Sigmoid colon (tissue), 4 donors: ENCODE data around the gene PRPS1L1.

ENCODE experiments used
- CTCF ChIP-seq, 4 experiments: fragments of 450-650 bp in 3 of 4; fragments of 200-600 bp in 1 of 4; IDR thresholded peaks; one replicate each; pipeline ENCODE4 v1.5.1; 2016 to 2019; ENCODE audit warnings: antibody characterized with exemption in 4 of 4, mild to moderate bottlenecking in 3 of 4, moderate library complexity in 2 of 4
- POLR2A ChIP-seq, 2 donors: fragments of 450-650 bp; IDR thresholded peaks; one replicate each; pipeline ENCODE4 v1.6.1; 2016; ENCODE audit warnings: antibody characterized with exemption in 2 of 2, mild to moderate bottlenecking in 2 of 2, moderate library complexity in 2 of 2
- POLR2AphosphoS5 ChIP-seq, 4 donors: sonication (generic); formaldehyde crosslinking; IDR thresholded peaks; one replicate each; pipeline ENCODE4 v1.6.1; 2017; ENCODE audit warnings: antibody characterized with exemption in 4 of 4

- TF ChIP-seq CTCF (IDR thresholded peaks at IDR 0.05) = no peak
- no peak for TF ChIP-seq POLR2AphosphoS5 (IDR thresholded peaks at IDR 0.05)
- TF ChIP-seq POLR2A (IDR thresholded peaks at IDR 0.05) = no peak
Observed at GRCh38 chr7:17998692-17999091, 29.0 kb downstream of the PRPS1L1 start.
